Renal cortical epithelial cell (primary cell): ENCODE data around the gene UROC1. TPM values are rescaled to one million over a fixed set of nuclear protein-coding genes. Genes with fewer than 3 reads are reported as not detected.

Experiments
- DNase-seq: peaks from one replicate; pipeline ENCODE4 v3.0.0-alpha.2; 2011; ENCODE audit warnings: low read depth
- total RNA-seq: library from RNA; depleted of rRNA; stranded (reverse); fragments of >200 nt; gene quantifications from 2 replicates; pipeline ENCODE4 v1.2.3, GENCODE V29; 2014

Gene UROC1
- total RNA-seq, 1 donor from 2014 or later: not detected

DNA sequence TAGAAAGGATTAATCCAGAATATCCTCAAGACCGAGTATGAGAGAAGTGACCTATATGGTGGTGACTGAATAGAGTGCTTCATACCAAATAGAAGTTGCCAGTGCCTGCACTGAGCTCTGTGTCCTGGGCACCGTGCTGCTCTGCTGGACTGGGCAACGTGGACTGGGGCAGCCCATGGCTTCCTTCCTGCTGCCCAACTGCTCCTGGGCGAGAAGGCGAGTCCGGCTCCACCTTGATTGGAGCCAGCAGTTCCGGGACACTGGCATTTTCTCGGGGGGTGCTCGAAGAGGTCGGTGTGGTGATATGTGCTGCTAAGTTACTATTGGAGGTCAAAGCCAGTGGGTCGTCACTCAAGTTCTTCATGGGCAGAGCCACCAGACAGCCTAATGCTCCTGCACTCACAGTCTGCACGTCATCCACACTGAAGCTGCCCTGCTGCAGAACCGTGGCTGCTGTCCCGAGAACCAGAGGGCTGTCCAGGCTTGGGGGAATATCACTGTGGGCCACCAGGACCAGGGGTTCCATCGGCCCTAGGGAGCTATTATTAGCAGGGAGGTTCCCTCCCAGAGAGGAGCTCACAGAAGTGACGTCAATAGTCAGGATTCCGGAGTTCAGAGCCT, 56.0 kb downstream of the UROC1 start:
- DNase-seq: no peak

DNA sequence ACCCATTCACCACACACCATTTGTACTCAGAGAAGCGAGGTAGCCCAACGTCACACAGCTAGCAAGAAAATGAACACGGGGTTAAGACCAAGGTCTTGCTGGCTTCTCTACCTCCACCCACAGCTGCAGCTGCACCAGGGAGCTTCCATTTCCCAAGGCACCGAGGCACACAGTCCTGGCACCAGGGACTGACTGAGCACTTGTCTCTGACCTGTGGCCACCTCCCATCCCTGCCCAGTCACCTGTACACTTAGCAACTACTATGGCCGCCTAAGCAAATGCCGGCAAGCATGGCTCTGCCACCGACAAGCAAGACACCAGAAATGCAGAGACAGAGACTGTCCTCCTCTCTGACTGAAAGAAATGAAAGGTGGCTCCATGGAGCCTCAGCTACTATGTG, 57.2 kb downstream of the UROC1 start:
- no peak for DNase-seq

DNA sequence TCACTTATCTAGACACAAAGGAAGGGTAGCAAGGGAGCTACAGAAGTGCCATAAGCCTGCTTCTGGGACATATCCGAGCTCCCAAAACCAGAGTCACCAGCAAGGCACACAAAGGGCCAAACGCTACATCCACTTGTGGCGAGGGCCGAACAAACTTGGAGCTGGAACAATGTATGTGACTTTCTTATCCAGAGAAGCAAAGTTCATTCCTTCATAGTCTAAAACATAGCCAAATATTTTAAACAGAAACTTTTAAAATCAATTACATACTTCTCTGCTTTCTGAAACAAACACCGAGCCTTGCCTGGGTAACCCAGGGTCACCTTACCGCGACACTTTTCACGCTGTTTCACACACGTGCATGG, 57.8 kb downstream of the UROC1 start:
- DNase-seq: no peak

DNA sequence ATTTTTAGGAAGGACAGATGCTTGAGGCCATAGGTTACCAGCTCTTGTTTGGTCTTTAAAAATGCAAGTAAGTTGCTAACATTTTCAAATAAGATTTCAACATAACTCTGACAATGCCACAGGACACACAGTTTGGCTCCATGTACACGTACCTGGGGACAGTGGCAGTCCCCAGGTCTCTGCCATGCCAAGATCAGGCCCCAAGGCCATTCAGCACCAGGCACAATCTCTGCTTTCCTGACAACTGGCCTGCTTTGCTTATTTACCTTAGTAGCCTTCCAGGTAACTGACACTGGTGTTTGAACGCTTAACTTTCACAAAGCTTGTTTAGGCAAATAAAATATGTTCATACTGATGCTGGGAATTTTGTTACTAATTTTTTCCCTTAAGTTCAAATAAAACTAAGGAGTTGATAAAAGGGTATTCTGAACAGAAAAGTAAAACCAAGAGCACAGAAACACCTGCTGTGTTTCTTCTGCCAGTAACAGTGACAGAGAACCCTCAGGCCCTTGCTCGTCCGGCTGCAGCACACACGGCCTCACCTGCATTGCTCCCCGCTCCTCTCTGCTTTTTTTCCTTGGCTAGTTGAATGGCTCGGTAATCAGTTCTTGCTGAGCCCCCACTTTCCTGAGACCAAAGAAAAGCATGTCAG, 58.3 kb downstream of the UROC1 start:
- DNase-seq: no peak

DNA sequence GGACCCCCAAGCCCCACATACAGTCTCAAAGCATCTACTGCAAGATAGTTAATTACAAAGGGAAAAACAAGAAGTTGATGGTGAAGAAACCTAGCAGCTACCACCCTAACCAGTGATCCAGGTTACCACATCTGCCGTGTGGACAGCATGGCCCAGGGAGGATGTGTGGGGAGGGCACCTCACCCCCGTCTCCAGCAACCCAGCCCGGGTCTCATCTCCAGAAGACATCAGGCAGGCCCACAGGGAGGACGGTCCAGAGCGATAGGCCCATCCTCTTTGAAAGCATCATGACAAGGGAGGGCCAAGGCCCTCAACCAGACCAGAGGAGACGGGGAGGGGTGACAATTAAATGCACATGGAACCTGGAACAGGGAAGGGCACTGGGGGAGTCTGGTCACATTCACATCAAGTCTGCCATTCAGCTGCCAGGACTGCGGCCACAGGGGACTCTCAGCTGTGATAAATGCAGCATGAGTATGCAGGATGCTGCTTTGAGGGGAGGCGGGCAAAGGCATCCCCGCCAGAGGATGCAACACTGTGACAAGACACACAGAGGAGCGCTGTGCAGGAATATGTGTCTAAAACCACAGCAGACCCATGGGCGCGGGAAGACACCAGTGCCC, 60.7 kb downstream of the UROC1 start:
- DNase-seq: no peak

DNA sequence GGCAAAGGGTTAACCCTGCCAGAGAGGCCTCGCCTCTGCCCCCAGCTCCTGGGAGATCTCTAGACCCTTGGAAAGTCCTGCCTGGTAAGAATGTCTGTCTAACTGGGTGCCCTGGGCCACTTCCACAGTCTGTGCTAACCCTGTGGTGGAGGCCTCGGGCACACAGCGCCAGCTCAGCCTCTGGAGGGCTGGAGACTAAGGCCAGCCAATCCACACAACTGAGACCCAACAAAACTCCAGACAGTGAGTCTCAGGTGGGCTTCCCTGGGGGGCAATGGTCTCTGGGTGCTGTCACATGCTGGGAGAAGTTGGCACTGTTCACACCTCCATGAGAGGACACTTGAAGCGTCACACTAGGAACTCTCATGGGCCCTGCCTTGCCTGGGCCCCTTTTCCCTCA, 61.4 kb downstream of the UROC1 start:
- DNase-seq: no peak

DNA sequence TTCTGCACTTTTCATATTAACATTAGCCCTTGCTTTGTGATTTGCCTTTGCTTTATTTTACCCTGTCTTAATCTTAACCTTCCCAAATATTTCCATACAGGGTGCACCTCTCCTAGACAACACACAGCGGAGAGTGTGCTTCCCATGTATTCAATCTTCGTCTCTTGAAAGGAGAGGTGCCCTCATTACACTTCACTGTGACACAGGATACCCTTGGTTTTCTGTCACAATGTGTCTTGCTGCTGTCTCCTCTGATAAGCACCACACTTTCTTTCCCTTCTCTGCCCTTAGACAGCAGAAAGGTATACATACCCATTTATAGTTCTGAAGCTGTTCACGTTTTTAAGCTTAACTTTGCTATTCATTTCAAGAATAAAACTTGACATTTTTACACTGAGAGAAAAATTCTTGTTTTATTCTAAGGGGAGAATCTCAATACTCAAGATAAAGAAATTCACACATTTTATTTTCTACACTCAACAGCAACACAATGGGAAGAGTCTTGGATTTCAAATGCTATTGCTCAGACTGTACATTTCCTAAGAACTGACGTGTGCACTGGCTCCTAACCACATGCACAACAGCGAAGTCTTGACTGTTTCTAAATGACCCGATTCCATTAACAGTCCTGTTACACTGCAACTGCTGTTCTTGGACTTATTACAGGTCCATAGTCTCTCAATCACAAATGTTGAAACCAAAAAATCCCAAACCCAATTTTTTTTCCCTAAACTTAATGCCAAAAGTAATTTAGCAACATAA, 63.0 kb downstream of the UROC1 start:
- DNase-seq: no peak

DNA sequence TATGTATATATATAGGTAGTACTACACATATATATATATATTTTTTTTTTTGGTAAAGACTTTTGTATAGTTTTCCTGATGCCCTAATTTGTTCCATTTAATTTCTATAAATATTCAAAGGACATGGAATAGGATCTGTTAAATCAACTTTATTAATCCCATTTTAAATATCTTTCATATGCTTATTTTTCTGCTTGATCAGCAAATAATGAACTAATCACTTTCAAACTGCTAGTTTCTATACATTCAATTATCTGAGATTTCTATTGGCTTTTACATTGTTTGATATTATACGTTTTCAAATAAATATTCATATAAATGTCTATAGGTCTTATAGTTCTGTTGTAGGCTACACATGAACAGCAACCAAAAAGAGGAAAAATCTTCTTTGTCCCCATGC, 63.5 kb downstream of the UROC1 start:
- no peak for DNase-seq

DNA sequence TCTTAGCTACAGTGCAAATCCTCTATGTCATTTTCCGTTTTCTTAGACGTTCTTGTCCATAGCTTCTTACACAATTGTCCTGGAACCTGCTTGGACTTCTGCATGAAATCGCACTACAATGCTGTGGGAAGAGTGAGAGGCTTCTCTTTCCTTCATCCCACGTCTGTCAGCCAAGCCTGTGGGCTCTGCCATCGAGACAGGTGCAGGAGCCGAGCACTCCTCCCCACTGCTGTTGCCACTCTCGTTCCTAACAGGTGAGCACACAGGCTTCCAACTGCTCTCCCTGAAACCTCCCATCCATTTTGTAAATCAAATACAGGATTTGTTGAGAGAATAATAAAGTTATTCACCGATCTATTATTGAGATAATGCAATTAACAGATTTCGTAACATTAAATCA, 65.4 kb downstream of the UROC1 start:
- no peak for DNase-seq

DNA sequence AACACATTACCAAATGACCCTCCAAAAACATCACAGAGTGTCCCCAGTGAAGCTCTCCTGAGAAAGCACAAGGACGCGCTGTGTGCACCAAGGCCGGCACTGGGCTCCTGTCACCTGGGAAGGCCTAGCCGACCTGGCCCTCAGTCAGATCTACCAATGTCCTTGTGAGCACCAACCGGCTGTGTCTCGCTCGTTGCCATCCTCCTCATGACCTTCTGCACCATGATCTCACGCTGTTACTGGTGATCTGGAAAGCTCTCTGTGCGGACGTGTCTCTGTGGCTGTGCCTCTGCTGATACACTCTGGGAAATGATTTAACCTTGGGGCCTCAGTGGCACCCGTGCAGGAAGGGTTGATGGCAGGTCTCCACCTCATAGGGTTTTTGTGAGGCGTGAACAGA, 66.1 kb downstream of the UROC1 start:
- no peak for DNase-seq

DNA sequence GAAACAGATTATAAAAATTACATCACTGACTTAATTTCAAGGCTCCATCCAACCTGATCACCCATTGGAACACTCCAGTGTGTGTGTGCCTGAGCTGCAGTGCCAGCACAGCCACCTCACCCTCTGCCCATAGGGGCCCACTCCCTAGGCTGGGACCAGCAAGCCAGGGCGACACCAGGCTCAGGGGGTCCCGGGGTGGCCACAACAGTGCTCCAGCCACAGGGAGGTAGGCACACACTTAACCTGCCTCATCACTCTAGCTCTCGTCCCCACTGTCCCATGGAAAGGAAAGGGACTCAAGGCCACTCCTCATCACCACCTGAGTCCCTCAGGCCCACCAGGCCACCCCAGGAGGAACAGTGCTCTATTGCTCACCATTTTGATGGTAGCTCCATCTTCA, 66.8 kb downstream of the UROC1 start:
- DNase-seq: no peak

DNA sequence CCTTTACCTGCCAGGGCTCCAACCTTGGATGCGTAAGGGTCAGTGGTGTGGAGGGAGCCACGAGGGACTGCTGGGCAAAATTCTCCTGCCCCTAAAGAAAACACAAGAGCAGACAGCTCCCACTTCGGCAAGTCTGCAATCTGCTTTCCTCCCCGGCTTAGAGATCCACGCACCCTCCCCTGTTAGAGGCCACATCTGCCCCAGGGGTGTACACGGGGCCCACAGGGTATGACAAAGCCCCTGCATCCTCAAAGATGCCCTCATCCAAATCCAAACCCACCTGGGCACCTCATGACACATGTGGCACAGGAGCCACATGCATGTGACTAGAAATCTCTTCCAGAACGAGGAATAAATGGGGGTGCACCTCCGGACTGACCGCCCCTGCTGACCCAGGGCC, 67.4 kb downstream of the UROC1 start:
- DNase-seq: no peak

DNA sequence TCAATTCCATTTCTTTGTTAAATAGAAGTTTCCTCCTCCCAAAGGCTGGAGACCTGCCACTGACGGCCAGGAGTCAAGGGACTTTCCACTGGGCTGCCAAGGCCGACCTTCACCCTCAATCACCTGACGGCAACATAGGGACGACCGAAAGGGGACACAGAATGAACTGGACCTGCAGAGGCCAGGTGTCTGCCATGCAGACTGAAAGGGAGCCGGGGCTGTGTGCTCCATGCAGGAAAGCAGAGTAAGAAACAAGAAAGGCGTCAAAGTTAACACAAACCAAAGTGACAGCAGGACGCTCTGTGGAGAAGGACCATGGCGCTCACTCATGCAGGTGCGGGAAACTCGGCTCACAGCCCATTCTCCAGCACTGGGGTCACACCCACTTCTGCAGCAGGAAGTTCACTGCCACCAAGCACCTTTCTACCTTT, 67.9 kb downstream of the UROC1 start:
- DNase-seq: no peak

DNA sequence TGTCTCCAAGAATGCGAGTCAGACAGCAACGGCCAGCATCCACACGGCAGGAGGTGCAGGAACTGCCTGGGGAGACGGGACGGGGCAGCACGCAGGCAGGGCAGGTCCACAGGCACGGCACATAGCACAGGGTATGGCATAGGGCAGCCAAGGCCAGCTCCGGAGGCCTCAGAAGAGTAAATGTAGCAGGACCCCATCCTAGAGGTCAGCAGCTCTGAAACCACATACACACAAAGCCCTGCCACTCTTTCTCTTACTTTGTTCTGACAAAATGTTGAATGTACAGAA, 68.7 kb downstream of the UROC1 start:
- DNase-seq: no peak

DNA sequence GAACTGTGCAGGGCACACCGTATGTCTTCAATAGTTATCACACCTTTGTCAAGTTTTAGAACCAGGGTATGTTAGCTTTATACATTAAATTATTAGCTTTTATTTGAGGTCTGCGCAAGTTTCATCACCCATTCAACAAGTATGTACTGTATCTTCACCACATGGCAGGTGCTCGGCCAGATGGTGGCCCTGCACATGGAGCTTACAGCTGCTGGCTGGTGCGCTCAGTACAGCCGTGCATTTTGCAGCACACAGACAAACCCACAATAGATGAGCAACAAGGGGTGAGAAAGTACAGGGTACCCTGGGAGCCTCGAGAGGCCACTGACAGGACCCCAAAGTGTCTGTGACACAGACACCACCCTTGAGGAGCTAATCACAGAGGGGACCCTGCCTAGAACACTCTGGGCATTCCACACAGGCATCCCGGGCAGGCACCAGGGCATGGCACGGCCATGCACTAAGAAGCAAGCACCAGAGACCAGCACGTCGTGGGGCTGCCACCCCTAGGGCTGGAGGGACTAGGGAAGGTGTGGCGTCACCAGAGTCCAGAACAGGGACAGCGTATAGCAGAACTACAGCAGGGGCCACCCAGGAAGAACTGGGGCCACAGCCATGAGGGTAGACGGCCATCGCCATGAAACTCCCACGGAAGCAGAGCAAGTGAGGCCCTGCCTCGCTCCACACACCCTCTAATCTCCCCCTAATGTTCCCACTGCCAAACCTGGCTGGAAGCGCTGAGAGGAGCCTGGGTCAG, 69.3 kb downstream of the UROC1 start:
- DNase-seq: no peak

DNA sequence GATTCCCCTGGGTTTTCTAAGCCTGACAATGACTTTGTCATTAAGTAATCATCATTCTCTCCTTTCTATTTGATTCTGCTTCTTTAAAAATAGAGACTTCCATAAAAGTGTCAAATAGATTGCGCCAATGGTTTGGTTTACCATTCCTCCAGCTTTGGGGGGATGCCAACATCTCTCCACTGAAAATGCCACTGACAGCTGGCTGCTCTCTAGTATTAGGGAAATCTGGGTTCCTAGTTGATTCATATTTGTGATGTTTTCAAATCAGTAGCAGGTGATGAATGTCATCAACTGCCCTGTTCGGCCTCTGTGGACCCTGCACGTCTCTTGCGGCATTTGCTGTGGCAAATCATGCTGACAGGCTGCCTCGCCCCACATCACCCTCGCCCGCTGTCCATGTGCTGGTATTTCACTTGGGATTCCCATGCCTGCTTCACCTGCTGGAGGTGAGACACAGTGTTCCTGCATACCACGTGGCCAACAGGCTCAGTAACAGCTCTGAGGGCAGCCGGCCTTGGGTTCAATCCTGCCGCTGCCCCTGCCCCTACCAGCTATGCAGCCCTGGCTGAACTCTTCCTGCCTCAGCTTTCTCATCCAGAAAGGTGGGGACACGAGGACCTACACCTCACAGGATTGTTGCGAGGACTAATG, 70.0 kb downstream of the UROC1 start:
- no peak for DNase-seq

DNA sequence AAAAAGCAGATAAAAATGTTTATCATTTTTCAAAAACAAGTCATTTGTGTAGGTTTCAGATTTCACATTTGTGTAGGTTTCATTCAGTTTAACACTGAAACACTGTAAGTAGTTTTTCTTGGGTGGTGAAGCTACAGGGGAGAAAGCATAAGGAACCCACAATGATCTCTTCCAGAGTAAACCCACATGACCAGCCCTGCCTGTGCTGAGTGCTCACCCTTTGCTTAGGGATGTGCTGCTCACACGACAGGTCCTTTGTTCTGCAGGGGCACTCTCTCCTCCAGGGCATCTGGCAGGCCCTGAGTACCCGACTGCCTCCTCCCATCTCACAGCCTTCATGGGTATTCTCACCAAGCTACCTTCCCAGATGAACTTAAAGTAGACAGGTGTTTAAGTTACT, 70.8 kb downstream of the UROC1 start:
- no peak for DNase-seq

DNA sequence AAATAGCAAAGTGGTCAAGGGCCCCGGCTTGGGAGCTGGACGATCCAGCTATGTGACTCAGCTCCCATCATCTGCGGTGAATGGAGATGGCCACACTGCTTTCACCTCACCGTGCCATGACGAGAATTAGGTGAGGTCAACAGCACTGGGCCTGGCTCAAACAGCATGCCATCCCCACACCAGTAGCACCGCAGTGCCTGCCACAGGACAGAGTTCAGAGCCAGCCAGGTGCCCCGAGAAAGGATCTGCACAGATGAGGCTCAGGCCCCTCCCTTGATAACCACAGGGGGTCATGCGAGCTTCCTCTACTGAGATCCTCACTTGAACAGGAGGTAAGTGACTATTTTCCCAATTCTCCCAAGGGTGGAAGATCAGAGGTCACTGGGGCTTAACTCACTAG, 71.3 kb downstream of the UROC1 start:
- no peak for DNase-seq

DNA sequence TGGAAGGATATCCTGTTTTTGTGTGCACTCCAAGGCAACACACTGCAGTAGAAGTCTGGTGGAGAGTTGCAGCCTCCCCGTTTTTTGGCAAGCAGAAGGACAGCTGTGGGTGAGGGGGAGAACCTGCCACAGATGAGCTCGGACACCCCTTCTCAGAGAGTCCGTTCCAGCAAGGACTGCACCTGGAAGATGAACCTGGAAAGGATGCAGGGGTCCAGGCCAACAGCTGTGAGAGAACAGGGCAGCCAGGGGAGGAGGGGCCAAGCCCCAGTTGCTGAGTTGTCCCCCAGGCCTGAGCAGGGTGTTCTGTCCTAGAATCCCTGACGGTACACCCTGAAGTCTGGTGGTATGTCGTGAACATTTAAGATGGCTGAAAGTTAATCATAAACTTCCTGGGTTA, 72.1 kb downstream of the UROC1 start:
- peak; percentile 23 for DNase-seq

DNA sequence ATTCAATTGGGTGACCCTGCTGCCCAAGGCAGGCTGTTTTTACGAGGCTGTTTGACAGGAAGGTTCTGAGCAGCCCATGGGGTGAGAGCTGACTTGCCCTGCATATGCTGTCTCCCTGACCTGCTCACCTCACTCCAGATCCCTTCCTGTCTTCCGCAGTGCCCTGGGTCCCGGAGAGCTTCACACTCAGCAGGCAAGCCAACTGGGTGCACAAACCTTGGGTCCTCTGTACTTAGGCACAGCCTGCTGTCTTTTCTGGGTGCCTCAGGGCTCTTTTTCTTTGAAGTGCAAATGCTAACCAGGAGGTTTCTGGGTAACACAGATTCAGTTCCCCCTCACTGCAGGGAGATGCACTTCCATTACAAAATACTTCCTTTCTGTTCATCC, 74.7 kb downstream of the UROC1 start:
- no peak for DNase-seq

DNA sequence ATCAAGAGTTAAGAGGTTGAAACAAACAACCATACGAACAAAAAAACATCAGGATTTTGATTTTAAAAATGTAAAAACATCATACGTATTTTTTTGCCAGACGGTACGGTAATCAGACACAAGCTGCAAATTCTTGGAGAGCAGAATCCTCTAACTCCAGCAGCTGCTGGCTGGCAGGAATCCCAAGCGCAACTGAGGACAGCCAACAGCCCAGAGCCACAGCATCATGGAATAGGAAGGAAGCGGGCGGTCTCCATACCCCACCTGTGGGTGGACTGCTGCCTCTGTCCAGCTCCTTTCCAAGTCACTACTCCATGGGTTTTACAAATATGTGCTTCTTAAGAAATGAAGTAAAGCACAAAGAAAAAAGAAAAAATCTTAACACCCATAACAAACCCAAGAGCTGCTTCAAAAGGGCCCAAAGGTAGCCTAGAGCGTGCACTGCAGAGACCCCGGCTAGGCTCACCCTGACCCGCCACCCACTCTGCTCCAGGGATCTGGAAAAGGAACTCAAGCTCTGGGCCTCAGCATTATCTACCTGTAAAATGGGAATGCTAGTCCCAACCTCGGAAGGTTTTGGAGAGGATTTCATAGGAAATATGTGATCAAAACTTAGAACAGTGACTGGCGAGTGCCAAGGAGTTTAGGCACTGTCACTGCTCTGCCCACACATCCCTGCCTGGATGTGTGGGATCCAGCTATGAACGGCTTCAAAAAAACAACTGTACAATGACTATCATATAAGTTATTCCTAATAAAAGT, 75.3 kb downstream of the UROC1 start:
- no peak for DNase-seq
